Cerebellar cortex (tissue), 1 donor: ENCODE data around the gene OPCML.

ENCODE experiments used
- DNase-seq: peaks from one replicate; pipeline ENCODE4 v3.0.0-alpha.2; 2015; ENCODE audit warnings: low spot score

OPCML gene

GRCh38 chr11:132981131-132981956, 551.0 kb downstream of the OPCML start:
- DNase-seq = no peak

GRCh38 chr11:132980670-132981069, 551.6 kb downstream of the OPCML start:
- DNase-seq = no peak

- no peak for DNase-seq
Observed at GRCh38 chr11:132977746-132978145, 554.6 kb downstream of the OPCML start.

- DNase-seq = no peak
Observed at GRCh38 chr11:132977241-132977640, 555.1 kb downstream of the OPCML start.

- DNase-seq = no peak
Observed at GRCh38 chr11:132976115-132976514, 556.2 kb downstream of the OPCML start.

- DNase-seq = no peak
Observed at GRCh38 chr11:132973686-132974085, 558.6 kb downstream of the OPCML start.

GRCh38 chr11:132972565-132972964, 559.7 kb downstream of the OPCML start:
- DNase-seq = no peak

- no peak for DNase-seq
Observed at GRCh38 chr11:132971351-132971750, 561.0 kb downstream of the OPCML start.

GRCh38 chr11:132969892-132970291, 562.4 kb downstream of the OPCML start:
- no peak for DNase-seq

GRCh38 chr11:132962041-132962440, 570.3 kb downstream of the OPCML start:
- DNase-seq = peak; percentile 81

GRCh38 chr11:132961453-132961852, 570.8 kb downstream of the OPCML start:
- no peak for DNase-seq

- DNase-seq = peak; percentile 64
Observed at GRCh38 chr11:132960273-132961078, 571.8 kb downstream of the OPCML start.

GRCh38 chr11:132959693-132960092, 572.6 kb downstream of the OPCML start:
- peak; percentile 70 for DNase-seq

GRCh38 chr11:132957881-132958280, 574.4 kb downstream of the OPCML start:
- no peak for DNase-seq

- DNase-seq = no peak
Observed at GRCh38 chr11:132948252-132948651, 584.0 kb downstream of the OPCML start.

GRCh38 chr11:132944569-132944944, 587.7 kb downstream of the OPCML start:
- no peak for DNase-seq

- peak; percentile 65 for DNase-seq
Observed at GRCh38 chr11:132943706-132944568, 588.4 kb downstream of the OPCML start.

GRCh38 chr11:132943357-132943705, 589.0 kb downstream of the OPCML start:
- no peak for DNase-seq

- DNase-seq = no peak
Observed at GRCh38 chr11:132942611-132943356, 589.5 kb downstream of the OPCML start.

- peak; percentile 71 for DNase-seq
Observed at GRCh38 chr11:132941761-132942160, 590.5 kb downstream of the OPCML start.

- peak; percentile 81 for DNase-seq
Observed at GRCh38 chr11:132941024-132941646, 591.2 kb downstream of the OPCML start.
